Nasal cavity respiratory epithelium epithelial cell of viscerocranial mucosa (primary cell): ENCODE data around the gene CEACAM20. TPM values are rescaled to one million over a fixed set of nuclear protein-coding genes. Genes with fewer than 3 reads are reported as not detected.

Source experiments
- total RNA-seq: library from RNA; depleted of rRNA; stranded (reverse); fragments of >200 nt; gene quantifications from 2 replicates; pipeline ENCODE4 v1.2.3, GENCODE V29; 2014

The CEACAM20 gene
- total RNA-seq = not detected in 2 replicates

GRCh38 chr19:44529536-44529935 is at the start of gene CEACAM20:
CEACAM20 (minus strand) TSS chr19:44529675; CDS start chr19:44529509, 166 bp downstream.

GRCh38 chr19:44499962-44500949 is 29.2 kb downstream of the CEACAM20 start, which contains the start of gene ZNF180:
ZNF180 (minus strand) TSS chr19:44500522; CDS start chr19:44497334, 3,188 bp downstream.

Other genes starting within 250 kb of the CEACAM20 start
- gene ZNF235, start 224.7 kb downstream of the CEACAM20 start, total RNA-seq = 4.1 and 6.9 TPM in 2 replicates
- 2.4 and 9.9 TPM in 2 replicates for gene ZNF112, start 173.0 kb downstream of the CEACAM20 start, total RNA-seq
- gene ZNF285, start 128.1 kb downstream of the CEACAM20 start, total RNA-seq = 4.4 and 8.2 TPM in 2 replicates
- gene ZNF229, start 81.2 kb downstream of the CEACAM20 start, total RNA-seq = 15.4 and 18.9 TPM in 2 replicates
- gene ZNF180, start 29.2 kb downstream of the CEACAM20 start, total RNA-seq = 5.1 and 8.5 TPM in 2 replicates
- not detected in 2 replicates for gene IGSF23, start 83.9 kb upstream of the CEACAM20 start, total RNA-seq
- 158 and 166 TPM in 2 replicates for gene PVR, start 114.2 kb upstream of the CEACAM20 start, total RNA-seq
- gene CEACAM19, start 141.8 kb upstream of the CEACAM20 start, total RNA-seq = 2.4 and 6.3 TPM in 2 replicates
- gene CEACAM16, start 169.5 kb upstream of the CEACAM20 start, total RNA-seq = not detected in 2 replicates
- 2.7 and 21.6 TPM in 2 replicates for gene BCL3, start 219.0 kb upstream of the CEACAM20 start, total RNA-seq
- 59.5 and 120 TPM in 2 replicates for gene CBLC, start 248.2 kb upstream of the CEACAM20 start, total RNA-seq